ENCODE data around the gene GABBR1.

GABBR1 gene

GRCh38 chr6:29567541-29567940 lies 65.4 kb downstream of the GABBR1 start:
- DNase-seq (ENCODE audit: low read depth, low spot score): no peak

- DNase-seq (ENCODE audit: low read depth, low spot score): no peak
Measured at GRCh38 chr6:29566856-29567255, 66.1 kb downstream of the GABBR1 start.

GRCh38 chr6:29564875-29565274 lies 68.1 kb downstream of the GABBR1 start:
- DNase-seq (ENCODE audit: low read depth, low spot score): no peak

- no peak for DNase-seq (ENCODE audit: low read depth, low spot score)
Measured at GRCh38 chr6:29563435-29563965, 69.5 kb downstream of the GABBR1 start.

GRCh38 chr6:29561606-29562181 lies 71.3 kb downstream of the GABBR1 start:
- DNase-seq (ENCODE audit: low read depth, low spot score): no peak

- no peak for DNase-seq (ENCODE audit: low read depth, low spot score)
Measured at GRCh38 chr6:29561091-29561490, 71.9 kb downstream of the GABBR1 start.

GRCh38 chr6:29559524-29560287 lies 73.3 kb downstream of the GABBR1 start, which contains the start of gene UBD:
Gene UBD (minus strand): TSS chr6:29559732. CDS start chr6:29559701, 31 bp downstream.
- DNase-seq (ENCODE audit: low read depth, low spot score): no peak

GRCh38 chr6:29558439-29559079 lies 74.4 kb downstream of the GABBR1 start:
- no peak for DNase-seq (ENCODE audit: low read depth, low spot score)

- DNase-seq (ENCODE audit: low read depth, low spot score): no peak
Measured at GRCh38 chr6:29557320-29557719, 75.7 kb downstream of the GABBR1 start.

GRCh38 chr6:29554764-29555163 lies 78.2 kb downstream of the GABBR1 start:
- DNase-seq (ENCODE audit: low read depth, low spot score): no peak

GRCh38 chr6:29553268-29554057 lies 79.5 kb downstream of the GABBR1 start:
- no peak for DNase-seq (ENCODE audit: low read depth, low spot score)

- no peak for DNase-seq (ENCODE audit: low read depth, low spot score)
Measured at GRCh38 chr6:29552512-29553051, 80.4 kb downstream of the GABBR1 start.

- DNase-seq (ENCODE audit: low read depth, low spot score): no peak
Measured at GRCh38 chr6:29547573-29547972, 85.4 kb downstream of the GABBR1 start.

- DNase-seq (ENCODE audit: low read depth, low spot score): no peak
Measured at GRCh38 chr6:29537714-29538403, 95.1 kb downstream of the GABBR1 start.

GRCh38 chr6:29532320-29532951 lies 100.5 kb downstream of the GABBR1 start:
- no peak for DNase-seq (ENCODE audit: low read depth, low spot score)

GRCh38 chr6:29531668-29532067 lies 101.3 kb downstream of the GABBR1 start:
- DNase-seq (ENCODE audit: low read depth, low spot score): no peak

GRCh38 chr6:29530671-29531310 lies 102.2 kb downstream of the GABBR1 start:
- no peak for DNase-seq (ENCODE audit: low read depth, low spot score)

- no peak for DNase-seq (ENCODE audit: low read depth, low spot score)
Measured at GRCh38 chr6:29529956-29530355, 103.0 kb downstream of the GABBR1 start.

GRCh38 chr6:29528988-29529560 lies 103.9 kb downstream of the GABBR1 start:
- no peak for DNase-seq (ENCODE audit: low read depth, low spot score)

Data from activated CD4-positive, CD25-positive, alpha-beta regulatory T cell treated with anti-CD3 and anti-CD28 coated beads, Interleukin-2, amount 50 U/mL, for 16 hours (primary cell).